GM18511 (cell line): ENCODE measurements around the gene MINK1.

Source experiments
- ATAC-seq: cut with Tn5 transposase; IDR thresholded peaks from one replicate; pipeline ENCODE4 v1.9.1; 2021; ENCODE audit warnings: mild to moderate bottlenecking, moderate library complexity; ENCODE audit not compliant: unreplicated experiment

MINK1 gene

GRCh38 chr17:4945176-4945943, 112.2 kb downstream of the MINK1 start:
- no peak for ATAC-seq

GRCh38 chr17:4945944-4946280, 112.8 kb downstream of the MINK1 start:
- no peak for ATAC-seq

- no peak for ATAC-seq
These were observed 113.3 kb downstream of the MINK1 start for GRCh38 chr17:4946312-4946976.

GRCh38 chr17:4947010-4947410, 113.9 kb downstream of the MINK1 start:
- no peak for ATAC-seq
